Peyer's patch (tissue), 4 donors: ENCODE results near the gene WBP11.

Experiments used
- POLR2A ChIP-seq, 2 donors: fragments of 450-650 bp; IDR thresholded peaks; one replicate each; pipeline ENCODE4 v1.5.1; 2017; ENCODE audit warnings: antibody characterized with exemption in 2 of 2, mild to moderate bottlenecking in 2 of 2, moderate library complexity in 2 of 2
- TF ChIP-seq, protein P1 (sequence below), 6 experiments: fragments of 450-650 bp in 4 of 6; fragments of 200-600 bp in 2 of 6; sonication (generic) in 1 of 6; IDR thresholded peaks; one replicate each; pipeline ENCODE4 v1.5.1; 2017 to 2019; ENCODE audit warnings: antibody characterized with exemption in 6 of 6, mild to moderate bottlenecking in 3 of 6, moderate library complexity in 1 of 6

DNA sequence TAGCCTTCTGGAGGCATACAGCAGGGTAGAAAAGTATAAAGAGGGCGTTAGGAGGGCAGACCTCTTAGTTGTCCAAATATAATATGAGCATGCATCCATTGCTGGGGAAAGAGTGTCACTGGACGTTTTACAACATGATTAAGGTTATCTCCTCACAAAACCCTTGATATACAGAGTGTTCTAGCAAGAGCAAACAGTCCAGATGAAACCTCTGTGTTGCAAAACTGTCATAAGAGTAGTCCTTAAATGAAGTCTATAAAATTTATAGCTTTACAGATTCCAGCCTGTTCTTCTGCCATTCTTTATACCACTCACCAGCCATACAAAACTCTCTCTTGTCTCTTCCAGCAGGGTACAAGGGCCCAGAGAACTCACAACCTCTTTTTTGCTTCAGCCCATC lies 21.7 kb downstream of the WBP11 start:
- TF ChIP-seq, protein P1, sequence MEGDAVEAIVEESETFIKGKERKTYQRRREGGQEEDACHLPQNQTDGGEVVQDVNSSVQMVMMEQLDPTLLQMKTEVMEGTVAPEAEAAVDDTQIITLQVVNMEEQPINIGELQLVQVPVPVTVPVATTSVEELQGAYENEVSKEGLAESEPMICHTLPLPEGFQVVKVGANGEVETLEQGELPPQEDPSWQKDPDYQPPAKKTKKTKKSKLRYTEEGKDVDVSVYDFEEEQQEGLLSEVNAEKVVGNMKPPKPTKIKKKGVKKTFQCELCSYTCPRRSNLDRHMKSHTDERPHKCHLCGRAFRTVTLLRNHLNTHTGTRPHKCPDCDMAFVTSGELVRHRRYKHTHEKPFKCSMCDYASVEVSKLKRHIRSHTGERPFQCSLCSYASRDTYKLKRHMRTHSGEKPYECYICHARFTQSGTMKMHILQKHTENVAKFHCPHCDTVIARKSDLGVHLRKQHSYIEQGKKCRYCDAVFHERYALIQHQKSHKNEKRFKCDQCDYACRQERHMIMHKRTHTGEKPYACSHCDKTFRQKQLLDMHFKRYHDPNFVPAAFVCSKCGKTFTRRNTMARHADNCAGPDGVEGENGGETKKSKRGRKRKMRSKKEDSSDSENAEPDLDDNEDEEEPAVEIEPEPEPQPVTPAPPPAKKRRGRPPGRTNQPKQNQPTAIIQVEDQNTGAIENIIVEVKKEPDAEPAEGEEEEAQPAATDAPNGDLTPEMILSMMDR (IDR thresholded peaks at IDR 0.05) = no peak
- no peak for TF ChIP-seq POLR2A (IDR thresholded peaks at IDR 0.05)
